ENCODE results near the gene MARCHF6.
"Not testable (repeated sequence)": the region's sequence is repeated elsewhere in the genome, so short reads cannot be mapped to it uniquely, and the experiment has no call there.

Gene MARCHF6

DNA sequence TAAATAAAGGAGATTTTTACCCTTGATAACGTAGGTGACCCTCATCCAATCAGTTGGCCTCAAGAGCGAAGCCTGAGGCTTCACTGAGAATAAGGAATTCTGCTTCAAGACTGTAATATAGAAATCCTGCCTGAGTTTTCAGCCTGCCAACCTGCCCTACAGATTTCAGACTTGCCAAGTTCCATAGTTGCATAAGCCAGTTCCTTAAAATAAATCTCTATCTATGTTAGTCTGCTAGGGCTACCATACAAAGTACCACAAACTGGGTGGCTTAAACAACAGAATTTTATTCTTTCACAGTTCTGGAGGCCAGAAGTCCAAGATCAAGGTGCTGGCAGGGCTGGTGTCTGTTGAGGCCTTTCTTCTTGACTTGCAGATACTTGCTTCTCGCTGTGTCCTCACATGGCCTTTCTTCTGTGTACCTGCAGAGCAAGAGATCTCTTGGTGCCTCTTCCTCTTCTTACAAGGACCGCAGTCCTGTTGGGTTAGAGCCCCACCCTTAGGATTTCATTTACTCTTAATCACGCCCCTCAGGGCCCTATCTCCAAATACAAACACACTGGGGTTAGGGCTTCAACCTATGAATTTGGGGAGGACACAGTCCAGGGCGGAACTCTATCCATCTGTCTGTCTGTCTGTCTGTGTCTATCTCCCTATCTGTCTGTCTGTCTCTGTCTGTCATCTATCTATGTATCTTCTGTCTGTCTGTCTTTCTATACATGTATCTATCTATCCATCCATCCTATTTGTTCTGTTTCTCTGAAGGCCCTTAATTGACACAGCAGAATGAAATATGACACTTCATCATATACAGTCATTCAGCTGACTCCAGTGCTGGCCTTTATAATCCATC is 28.8 kb upstream of the MARCHF6 start:
- no peak for DNase-seq (ENCODE audit: low read depth)

DNA sequence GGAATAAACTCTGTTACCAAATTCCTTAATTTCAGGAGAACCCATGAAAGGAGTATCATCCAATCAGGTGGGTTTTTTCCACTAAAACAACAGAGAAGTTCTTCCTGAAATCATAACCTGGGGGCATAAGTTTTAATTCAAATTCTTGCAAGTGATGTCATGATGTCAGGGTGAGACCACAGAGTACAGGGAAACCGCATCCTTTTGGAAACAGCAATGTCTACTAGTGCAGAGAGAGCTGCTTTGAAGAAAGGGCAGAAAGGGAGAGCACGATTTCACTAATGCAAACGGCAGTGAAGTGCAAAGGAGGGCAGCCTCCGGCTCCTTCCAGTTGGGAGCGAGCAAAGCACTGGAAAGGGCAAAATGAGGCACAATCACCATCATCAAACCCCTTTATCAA is 25.2 kb upstream of the MARCHF6 start:
- DNase-seq (ENCODE audit: low read depth): no peak

DNA sequence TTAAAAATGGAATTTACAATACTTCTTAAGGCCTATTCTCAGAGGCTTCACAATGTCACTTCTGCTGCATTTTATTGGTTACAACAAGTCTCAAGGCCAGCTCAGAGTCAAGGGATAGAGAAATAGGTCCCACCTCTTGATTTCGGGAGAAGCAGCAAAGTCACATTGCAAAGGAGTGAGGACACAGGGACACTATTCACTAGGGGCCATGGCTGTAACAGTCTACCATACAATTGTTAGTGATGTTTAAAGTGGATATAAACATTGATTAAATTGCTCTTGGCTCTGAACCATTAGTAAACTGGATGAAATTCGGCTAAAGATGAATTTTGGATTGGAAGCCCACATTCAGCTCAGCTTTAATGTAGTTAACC is 24.1 kb upstream of the MARCHF6 start:
- no peak for DNase-seq (ENCODE audit: low read depth)

GRCh38 chr5:10329820-10330481 is 23.5 kb upstream of the MARCHF6 start:
- DNase-seq (ENCODE audit: low read depth): no peak

DNA sequence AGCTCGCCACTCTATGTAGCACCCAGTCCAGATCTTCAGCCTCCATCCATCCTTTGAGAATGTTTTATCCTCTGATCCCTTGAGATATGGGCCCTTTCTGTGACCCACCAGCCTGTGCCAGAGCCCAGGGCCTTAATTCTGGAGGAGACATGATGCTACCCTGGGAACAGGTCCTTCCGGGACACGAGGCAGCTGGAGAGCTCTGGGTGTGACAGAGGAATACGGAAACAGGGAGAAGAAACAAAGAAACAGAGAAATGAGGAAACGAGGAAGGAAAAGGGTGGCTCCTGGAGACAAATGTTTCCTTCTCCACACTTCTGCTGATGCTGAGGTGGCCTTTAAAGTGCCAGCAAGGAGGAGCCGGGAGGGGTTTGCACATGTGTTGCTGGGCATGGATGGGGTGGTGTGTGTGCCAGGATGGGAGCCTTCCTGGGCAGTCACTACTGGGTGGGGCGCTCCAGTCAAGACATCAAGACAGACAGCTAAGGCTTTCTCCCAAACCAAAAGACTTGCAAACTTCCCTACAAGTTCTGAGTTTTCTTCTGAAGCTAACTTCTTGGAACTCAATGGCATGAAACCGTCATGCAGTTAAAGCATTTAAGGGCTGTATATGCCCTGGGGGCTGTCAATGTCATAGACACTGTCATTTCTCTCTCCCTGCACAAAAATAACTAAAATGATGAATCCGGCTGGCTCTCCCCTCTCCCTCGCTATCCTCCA is 22.8 kb upstream of the MARCHF6 start:
- DNase-seq (ENCODE audit: low read depth): no peak

DNA sequence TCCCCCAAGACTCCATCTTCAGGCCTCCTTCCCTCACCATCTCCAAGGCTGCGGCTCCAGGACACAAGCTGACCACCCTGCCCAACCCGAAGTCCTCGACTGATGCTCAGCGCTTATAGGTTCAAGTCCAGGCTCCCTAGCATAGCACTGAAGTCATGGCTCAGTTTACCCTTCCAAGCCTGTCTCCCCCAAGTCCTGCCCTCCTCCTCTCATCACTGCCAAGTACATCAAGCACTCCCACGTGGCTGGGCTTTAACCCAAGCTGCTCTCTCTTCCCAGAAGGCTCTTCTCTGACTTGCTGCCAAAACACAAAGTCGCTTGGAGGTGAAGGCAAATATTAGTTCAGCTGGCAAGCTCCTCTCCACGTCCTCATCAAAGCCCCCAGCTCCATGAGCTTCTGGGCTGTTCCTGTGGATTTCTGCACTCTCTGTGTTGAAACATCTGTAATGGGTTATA is 22.1 kb upstream of the MARCHF6 start:
- DNase-seq (ENCODE audit: low read depth): no peak

DNA sequence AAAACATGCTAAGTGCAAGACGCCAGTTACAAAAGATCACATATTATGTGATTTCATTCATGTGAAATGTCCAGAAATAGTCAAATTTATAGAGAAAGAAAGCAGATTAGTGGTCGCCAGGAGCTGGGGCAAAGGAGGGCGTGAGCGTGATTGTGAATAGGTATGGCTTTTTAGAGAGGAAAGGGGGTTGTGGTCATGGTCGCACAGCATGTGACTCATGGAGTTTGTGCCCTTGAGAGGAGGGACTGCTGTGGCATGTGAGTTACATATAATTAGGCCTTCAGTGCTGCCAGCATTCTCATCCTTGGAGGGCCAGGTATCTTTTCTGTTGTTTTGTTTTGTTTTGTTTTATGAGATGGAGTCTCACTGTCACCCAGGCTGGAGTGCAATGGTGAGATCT is 21.2 kb upstream of the MARCHF6 start:
- DNase-seq (ENCODE audit: low read depth): no peak

GRCh38 chr5:10333154-10334006 is 20.1 kb upstream of the MARCHF6 start:
- no peak for DNase-seq (ENCODE audit: low read depth)

DNA sequence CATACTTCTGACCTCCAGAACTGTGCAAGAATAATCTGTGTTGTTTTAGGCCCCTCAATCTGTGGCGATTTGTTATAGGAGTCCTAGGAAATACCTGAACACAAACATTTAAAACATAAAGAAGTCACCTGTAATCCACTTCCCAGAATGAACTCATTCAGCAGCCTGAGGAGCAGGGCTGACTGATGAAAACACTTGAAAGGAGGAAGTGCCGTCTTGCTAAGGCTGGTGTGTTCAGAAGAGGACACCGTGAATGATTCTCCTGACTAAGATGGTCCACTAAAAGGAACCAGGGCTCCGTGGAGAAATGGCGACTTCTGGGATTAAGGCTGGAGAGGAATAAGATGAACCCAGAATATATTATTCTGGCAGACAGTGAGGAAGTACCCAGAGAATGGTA is 18.7 kb upstream of the MARCHF6 start:
- no peak for DNase-seq (ENCODE audit: low read depth)

DNA sequence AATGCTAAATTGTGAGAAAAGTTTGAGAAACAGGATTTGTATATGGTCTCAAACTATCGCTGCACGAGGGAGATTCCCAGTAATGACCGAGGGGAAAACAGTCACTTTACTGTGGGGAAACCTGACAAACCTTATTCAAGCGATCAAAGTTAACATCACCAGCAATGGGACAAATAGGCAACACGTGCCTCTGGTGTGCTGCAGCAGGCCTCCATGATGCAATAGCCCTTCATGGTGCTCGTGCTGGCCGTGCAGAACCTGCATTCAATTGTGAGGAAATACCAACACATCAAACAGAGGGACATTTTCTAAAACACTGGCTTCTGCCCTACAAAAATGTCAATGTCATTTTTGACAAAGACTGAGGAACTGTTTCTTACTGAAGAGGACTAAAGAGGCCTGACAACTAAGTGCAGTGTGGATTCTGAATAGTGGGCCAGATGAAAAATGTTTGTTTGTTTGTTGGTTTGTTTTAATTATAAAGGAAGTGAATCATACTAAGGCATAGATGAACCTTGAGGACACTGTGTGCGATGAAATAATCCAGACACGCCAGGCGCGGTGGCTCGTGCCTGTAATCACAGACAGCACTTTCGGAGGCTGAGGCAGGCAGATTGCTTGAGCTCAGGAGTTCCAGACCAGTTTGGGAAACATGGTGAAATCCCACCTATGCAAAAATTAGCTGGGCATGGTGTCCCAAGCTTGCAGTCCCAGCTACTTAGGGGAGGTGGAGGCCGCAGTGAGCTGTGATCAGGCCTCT is 17.6 kb upstream of the MARCHF6 start:
- DNase-seq (ENCODE audit: low read depth): no peak

DNA sequence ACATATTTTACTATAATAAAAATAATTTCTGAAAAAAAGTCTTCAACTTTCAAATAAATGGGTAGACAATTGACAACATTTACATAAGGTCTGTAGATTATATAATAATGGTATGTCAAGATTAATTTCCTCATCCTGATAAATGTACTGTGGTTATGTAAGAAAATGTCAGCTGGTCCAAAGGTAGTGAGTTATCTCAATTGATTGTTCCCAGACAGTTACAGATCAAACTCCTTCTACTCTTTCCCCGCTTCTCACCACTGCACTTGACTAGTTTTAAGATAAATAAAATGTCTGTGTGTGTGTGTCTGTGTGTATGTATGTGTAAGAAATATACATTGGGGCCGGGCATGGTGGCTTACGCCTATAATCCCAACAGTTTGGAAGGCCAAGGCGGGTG is 16.4 kb upstream of the MARCHF6 start:
- no peak for DNase-seq (ENCODE audit: low read depth)

DNA sequence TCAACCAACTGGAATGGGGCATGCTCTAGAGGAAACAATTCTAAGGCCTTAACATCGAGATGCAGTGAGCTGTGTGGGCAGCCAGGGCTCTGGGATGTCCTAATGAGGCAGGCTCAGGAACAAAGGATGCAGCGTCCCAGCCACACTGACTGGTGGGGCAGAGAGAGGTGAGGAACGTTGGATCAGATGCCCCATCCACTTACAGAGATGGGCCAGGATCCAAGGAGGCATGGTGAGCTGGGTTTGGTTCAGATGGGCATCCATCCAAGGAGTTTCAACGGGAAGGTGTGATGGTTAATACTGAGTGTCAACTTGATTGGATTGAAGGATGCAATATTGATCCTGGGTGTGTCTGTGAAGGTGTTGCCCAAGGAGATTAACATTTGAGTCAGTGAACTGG is 15.5 kb upstream of the MARCHF6 start:
- DNase-seq (ENCODE audit: low read depth): no peak

DNA sequence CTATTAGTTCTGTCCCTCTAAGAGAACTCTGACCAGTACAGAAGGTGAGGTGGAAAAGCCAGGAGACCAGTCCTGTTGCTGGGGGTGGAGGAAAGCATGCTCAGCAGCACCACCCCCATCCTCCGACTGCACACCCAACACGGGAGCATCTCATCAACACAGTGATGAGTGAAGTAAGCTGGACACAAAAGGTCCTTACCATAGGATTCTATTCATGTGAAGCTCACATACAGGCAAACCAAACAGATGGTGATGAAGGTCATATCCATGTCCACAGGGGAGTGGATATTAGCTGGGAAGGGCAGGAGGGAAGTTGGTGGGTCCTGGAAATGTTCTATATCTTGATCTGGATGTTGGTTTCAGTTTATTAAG is 14.8 kb upstream of the MARCHF6 start:
- no peak for DNase-seq (ENCODE audit: low read depth)

DNA sequence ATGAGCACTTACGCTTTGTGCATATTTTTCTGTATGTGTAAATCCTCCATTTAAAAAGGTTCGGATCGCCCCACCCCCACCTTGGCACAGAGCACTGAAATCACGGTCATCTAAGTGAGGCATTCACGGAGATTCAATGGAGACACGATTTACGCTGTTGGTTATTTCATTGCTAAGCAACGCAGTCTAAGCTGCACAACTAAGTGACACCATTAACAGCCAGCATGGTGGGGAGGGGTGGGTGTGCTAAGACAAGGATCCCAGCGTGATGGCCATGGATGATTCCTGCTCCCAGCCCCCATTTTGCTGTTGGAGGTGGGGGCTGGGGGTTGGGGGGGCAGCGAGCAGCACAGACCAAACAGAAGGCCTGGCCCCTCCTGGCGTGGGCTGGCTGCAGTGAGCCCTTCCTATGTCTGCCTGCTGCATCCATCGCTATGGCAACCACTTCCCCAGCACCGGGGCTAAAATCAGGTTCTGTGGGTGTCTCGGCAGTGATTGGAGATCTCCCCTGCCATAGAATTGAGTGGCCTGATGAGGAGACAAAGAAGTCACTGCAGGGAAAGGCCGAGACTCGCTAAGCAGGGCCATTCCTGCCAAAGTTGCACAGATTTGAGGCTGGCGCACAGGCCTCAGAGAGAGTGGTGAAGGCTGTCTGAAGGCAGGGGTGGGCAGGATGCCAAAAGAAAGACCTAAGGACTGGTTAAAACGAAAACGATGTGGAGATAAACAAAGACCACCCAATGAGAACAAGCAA is 14.3 kb upstream of the MARCHF6 start:
- no peak for DNase-seq (ENCODE audit: low read depth)

DNA sequence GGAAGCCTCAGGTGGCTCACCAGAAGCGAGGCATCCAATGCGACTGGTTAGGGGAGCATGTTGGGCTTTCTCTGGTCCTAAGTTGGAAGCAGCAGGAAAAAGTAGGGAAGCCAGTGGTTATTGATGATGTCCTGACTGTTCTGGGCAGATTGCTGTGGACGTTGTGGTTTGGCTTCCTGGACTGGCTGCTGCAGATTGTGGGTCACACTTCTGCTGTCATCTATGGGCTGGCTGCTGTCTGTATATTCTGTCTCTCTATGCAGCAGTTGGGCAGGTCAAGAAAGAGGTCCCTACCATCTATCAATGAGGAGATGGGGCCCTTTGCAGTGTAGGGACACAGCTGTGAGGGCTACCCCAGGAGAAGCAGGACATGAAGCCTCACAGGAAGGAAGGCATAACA is 13.5 kb upstream of the MARCHF6 start:
- DNase-seq (ENCODE audit: low read depth): no peak

DNA sequence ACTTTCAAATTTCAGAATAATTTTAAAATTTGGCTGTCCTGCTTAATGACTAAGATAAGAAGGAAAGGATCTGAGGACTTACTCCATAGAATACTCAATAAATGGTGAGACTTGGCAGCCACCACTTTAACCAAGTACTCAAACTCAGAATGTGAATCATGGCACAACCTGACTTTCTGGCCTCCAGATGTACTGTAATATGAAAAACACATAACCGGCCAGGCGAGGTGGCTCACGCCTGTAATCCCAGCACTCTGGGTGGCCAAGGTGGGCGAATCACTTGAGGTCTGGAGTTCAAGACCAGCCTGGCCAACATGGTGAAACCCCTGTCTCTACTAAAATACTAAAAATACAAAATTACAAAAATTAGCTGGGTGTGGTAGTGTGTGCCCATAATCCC is 10.0 kb upstream of the MARCHF6 start:
- DNase-seq (ENCODE audit: low read depth): no peak

DNA sequence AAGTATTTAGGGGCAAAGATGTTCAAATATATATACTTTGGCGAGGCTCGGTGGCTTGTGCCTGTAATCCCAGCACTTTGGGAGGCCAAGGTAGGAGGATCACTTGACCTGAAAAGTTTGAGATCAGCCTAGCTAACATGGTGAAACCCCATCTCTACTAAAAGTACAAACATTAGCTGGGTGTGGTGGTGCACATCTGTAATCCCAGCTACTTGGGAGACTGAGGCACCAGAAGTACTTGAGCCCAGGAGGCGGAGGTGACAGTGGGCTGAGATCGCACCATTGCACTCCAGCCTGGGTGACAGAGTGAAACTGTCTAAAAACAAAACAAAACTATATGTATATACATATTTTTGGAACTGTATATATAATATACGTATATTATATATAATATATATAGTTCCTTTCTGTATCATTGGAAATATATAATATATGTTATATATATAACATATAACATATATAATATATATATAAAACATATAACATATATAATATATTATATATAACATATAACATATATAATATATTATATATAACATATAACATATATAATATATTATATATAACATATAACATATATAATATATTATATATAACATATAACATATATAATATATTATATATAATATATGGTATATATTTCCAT is 8.9 kb upstream of the MARCHF6 start:
- DNase-seq (ENCODE audit: low read depth): not testable (repeated sequence)

DNA sequence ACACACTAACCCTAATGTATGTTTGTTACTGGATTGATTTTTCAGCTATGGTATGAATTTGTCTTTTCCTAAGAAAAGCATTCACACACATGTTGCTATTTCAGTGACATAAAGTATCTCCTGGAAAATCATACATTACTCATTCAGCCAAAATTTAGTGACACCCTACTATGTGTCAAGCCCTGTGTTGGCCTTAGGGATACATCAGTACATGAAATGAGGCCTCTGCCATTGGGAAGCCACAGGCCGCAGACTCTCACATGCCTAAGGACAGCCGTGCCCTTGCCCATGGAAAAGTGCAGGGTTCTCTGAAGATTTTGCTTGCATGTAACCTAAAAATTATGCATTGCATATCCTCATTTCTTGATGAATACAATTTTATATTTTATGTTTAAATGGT is 5.2 kb upstream of the MARCHF6 start:
- DNase-seq (ENCODE audit: low read depth): no peak

DNA sequence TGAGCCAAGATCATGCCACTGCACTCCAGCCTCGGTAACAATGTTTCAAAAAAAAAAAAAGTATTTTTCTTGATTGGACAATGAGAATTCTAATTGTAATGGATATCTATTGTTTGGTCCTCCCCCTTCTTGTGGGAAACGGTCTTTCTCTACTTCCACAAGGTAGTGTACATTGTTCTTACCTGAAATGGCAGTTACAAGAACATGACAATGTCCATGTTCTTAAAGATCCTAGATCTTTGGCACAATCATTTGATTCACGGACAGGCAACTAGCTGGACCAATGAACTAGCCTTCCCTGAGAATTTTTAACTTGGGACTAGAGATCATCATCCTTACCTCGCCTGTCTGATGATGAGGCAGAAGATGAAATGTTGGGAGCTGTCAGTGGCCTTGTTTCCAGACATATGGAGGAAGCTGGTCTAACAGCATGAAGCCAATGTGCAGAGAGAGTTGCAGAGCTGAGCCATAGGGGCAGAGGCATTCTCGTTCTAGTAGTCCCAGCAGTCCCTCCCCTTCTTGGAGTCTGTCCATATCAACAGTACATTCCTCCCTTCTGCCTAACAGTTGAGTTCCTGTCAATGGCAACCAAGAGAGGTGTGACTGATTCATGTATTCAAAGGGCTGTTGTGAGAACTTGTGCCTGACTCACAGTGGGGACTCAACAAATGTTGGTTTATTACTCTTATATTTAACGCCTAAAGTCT is 2.1 kb upstream of the MARCHF6 start:
- peak; percentile 74 for DNase-seq (ENCODE audit: low read depth)

Data from non-pigmented ciliary epithelial cell (primary cell).